ENCODE results near the gene AKAP8.

Gene AKAP8

DNA sequence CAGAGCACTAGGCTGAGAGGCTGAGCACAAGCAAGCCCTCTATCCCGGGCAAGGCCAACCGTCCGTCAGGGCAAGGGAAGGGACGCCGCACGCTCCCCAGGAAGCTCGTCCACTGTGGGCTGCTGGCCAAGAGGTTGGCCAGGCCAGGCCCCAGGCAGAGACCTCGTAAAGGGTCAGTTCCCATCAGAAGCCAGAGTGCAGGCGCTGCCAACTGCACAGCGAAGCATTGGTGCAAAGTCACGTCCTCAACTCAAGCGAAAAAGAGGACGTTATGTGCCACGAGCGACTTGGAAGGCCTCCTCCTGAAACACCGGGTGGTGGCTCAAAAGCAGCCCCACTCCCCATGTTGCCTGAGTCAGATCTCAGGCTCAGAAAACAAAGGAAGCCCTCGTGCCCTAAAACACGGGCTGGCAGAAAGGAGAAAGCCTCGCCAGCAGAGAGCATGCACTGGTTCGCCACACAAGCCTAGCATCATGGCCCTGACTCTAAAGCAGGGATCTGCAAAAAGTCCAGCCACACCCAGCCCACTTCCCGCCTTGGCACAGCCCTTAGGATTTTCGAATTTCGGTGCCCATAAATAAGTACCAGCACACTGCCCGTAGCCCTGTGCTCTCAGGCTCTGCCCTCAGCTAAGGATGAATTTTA lies 4.7 kb downstream of the AKAP8 start:
- peaks cover 32% of the 10 kb centered on the region for H3K36me3 ChIP-seq (ENCODE audit: control insufficient read depth, insufficient read depth, low read length)

DNA sequence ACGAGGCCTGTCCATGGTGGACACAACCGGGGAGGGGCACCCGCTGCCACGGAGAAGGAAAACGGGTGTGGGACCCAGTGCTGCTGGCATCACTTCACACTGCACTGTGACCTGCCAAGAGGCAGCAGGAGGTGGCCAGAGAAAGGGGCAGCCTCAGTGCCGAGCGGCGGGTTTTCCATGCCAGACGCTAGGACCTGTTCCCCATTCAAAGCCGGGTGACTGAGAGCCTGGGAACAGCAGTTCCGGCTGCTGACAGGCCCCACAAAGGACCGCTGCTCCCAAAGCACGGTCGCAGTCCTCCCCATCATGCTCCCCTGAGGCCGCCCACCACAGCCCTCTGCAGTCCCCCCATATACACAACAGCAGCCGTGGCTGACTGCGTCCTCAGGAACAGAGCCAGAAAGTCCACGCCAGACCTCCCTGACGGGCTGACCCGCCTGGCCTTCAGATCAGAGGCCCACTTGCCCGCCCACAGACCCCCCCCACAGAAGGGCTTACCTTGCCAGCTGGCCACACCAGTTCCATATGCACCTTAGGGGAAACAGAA lies 5.4 kb downstream of the AKAP8 start:
- TF ChIP-seq, protein P1, sequence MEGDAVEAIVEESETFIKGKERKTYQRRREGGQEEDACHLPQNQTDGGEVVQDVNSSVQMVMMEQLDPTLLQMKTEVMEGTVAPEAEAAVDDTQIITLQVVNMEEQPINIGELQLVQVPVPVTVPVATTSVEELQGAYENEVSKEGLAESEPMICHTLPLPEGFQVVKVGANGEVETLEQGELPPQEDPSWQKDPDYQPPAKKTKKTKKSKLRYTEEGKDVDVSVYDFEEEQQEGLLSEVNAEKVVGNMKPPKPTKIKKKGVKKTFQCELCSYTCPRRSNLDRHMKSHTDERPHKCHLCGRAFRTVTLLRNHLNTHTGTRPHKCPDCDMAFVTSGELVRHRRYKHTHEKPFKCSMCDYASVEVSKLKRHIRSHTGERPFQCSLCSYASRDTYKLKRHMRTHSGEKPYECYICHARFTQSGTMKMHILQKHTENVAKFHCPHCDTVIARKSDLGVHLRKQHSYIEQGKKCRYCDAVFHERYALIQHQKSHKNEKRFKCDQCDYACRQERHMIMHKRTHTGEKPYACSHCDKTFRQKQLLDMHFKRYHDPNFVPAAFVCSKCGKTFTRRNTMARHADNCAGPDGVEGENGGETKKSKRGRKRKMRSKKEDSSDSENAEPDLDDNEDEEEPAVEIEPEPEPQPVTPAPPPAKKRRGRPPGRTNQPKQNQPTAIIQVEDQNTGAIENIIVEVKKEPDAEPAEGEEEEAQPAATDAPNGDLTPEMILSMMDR (IDR thresholded peaks at IDR 0.05; ENCODE audit: insufficient read depth, low read length, poor library complexity, severe bottlenecking), result no peak
- DNase-seq (ENCODE audit: extremely low read depth, insufficient read length), result no peak
- peaks cover 34% of the 10 kb centered on the region for H3K36me3 ChIP-seq (ENCODE audit: control insufficient read depth, insufficient read depth, low read length)

More for the DNA sequence above, 4.7 kb downstream of the AKAP8 start:
- DNase-seq (ENCODE audit: extremely low read depth, insufficient read length), result no peak
- Histone ChIP-seq H3K4me3 (replicated peaks; ENCODE audit: low read depth, low read length) (no peak overlapping the region), H3K27me3 (replicated peaks; ENCODE audit: control insufficient read depth, insufficient read depth, low read length) (no peaks in the 10 kb centered on the region)
- TF ChIP-seq, protein P1 (IDR thresholded peaks at IDR 0.05; ENCODE audit: insufficient read depth, low read length, poor library complexity, severe bottlenecking), result no peak

DNA sequence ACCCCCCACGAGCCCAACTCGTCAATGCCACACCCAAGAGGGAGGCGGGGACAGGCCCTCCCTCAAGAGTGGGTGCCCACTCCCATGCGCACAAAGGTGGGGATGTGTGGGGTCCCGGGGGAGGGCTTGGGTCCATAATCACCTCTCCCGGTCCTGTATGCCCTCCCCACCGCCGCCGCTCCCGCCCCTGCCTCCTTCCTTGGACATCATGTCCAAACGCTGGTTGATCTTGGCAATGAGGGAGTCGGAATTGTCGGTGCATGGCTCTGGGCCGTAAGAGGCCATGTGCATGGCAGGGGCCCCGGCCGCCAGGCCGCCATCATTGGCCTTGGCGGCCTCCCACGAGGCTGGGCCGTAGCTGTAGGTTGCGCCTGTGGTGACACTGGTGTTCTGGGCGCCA lies 5.9 kb downstream of the AKAP8 start:
- no peaks in the 10 kb centered on the region for H3K27me3 ChIP-seq (replicated peaks; ENCODE audit: control insufficient read depth, insufficient read depth, low read length)
- H3K36me3 ChIP-seq (ENCODE audit: control insufficient read depth, insufficient read depth, low read length), result peaks cover 36% of the 10 kb centered on the region
- H3K4me3 ChIP-seq (replicated peaks; ENCODE audit: low read depth, low read length), result no peak overlapping the region
- DNase-seq (ENCODE audit: extremely low read depth, insufficient read length), result no peak
- TF ChIP-seq, protein P1 (IDR thresholded peaks at IDR 0.05; ENCODE audit: insufficient read depth, low read length, poor library complexity, severe bottlenecking), result no peak

More for the DNA sequence above, 5.4 kb downstream of the AKAP8 start:
- no peak overlapping the region for H3K4me3 ChIP-seq (replicated peaks; ENCODE audit: low read depth, low read length)
- no peaks in the 10 kb centered on the region for H3K27me3 ChIP-seq (replicated peaks; ENCODE audit: control insufficient read depth, insufficient read depth, low read length)

DNA sequence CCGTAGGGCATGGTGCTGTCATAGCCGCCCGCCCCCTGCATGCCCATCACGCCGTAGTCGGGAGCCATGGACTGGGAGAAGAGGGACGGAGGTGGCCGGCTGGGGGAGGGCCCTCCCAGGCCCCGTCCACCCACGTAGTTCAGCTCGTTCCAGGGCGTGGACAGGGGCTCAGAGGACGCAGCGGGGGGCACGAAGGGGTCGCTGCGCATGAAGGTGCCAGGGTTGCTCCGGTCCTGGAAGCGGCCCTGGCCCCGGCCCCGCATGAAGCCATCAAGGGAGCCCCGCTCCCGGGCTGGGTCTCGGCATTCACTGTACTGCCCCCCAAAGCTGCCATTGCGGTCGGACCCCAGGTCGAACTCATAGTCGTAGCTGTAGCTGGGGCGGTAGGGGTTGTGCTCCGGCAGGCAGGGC lies 6.7 kb downstream of the AKAP8 start:
- no peaks in the 10 kb centered on the region for H3K27me3 ChIP-seq (replicated peaks; ENCODE audit: control insufficient read depth, insufficient read depth, low read length)
- H3K36me3 ChIP-seq (ENCODE audit: control insufficient read depth, insufficient read depth, low read length), result peaks cover 43% of the 10 kb centered on the region
- TF ChIP-seq, protein P1 (IDR thresholded peaks at IDR 0.05; ENCODE audit: insufficient read depth, low read length, poor library complexity, severe bottlenecking), result no peak
- no peak overlapping the region for H3K4me3 ChIP-seq (replicated peaks; ENCODE audit: low read depth, low read length)
- no peak for DNase-seq (ENCODE audit: extremely low read depth, insufficient read length)

DNA sequence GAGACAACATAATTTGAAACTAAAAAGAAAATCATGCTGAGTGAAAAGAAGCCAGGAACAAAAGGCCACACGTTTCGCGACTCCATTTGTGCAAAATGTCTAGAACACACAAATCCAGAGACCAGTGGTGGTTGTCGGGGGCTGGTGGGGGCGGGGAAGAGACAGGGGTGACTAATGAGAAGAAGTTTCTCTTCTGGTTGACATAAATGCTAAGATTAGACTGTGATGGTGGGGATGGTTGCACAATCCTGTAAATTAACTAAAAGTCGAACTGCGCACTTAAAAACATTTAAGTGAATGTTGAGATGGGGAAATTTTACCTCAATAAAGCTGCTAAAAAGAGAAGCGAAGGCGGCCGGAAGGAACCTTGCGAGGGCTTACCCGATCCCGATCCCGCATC lies 7.1 kb downstream of the AKAP8 start:
- TF ChIP-seq, protein P1 (IDR thresholded peaks at IDR 0.05; ENCODE audit: insufficient read depth, low read length, poor library complexity, severe bottlenecking), result no peak
- H3K36me3 ChIP-seq (ENCODE audit: control insufficient read depth, insufficient read depth, low read length), result peaks cover 47% of the 10 kb centered on the region
- no peak overlapping the region for H3K4me3 ChIP-seq (replicated peaks; ENCODE audit: low read depth, low read length)
- DNase-seq (ENCODE audit: extremely low read depth, insufficient read length), result no peak
- H3K27me3 ChIP-seq (replicated peaks; ENCODE audit: control insufficient read depth, insufficient read depth, low read length), result no peaks in the 10 kb centered on the region
